Measurements from ENCODE around the gene PBX1.

- TF ChIP-seq CTCF (conservative IDR thresholded peaks at IDR 0.05; ENCODE audit: low read depth, low read length), result no peak
- no peak for TF ChIP-seq EZH2 (IDR thresholded peaks at IDR 0.05; ENCODE audit: low read length, unreplicated experiment)
Observed at GRCh38 chr1:164569866-164570265, 10.9 kb downstream of the PBX1 start.
